Measurements from ENCODE around the gene STAP2.

DNA sequence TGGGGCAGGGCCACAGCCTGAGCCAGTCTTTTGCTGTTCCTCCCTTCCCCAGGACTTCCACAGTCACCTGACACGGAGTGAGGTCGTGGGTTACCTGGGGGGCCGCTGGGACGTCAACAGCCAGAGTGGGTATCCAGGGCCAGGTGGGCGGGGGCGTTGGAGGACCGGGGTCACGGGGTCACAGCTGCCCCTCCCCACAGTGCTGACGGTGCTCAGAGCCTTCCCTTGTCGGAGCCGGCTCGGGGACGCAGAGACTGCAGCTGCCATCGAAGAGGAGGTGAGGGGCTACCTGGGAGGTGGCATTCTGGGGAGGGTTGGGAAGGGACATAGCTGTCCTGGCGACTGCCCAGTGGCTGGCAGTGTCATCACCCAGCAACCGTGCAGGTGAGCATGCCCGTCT, 16.3 kb upstream of the STAP2 start:
- TF ChIP-seq, protein P1, sequence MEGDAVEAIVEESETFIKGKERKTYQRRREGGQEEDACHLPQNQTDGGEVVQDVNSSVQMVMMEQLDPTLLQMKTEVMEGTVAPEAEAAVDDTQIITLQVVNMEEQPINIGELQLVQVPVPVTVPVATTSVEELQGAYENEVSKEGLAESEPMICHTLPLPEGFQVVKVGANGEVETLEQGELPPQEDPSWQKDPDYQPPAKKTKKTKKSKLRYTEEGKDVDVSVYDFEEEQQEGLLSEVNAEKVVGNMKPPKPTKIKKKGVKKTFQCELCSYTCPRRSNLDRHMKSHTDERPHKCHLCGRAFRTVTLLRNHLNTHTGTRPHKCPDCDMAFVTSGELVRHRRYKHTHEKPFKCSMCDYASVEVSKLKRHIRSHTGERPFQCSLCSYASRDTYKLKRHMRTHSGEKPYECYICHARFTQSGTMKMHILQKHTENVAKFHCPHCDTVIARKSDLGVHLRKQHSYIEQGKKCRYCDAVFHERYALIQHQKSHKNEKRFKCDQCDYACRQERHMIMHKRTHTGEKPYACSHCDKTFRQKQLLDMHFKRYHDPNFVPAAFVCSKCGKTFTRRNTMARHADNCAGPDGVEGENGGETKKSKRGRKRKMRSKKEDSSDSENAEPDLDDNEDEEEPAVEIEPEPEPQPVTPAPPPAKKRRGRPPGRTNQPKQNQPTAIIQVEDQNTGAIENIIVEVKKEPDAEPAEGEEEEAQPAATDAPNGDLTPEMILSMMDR (IDR thresholded peaks at IDR 0.05), result no peak
- TF ChIP-seq POLR2A (IDR thresholded peaks at IDR 0.05), result no peak
- TF ChIP-seq POLR2AphosphoS5 (IDR thresholded peaks at IDR 0.05), result no peak

All from prostate gland (tissue), 2 donors.